ENCODE results near the gene RPL9. TPM values are rescaled to one million over a fixed set of nuclear protein-coding genes. Genes with fewer than 3 reads are reported as not detected.
"Not testable (repeated sequence)": the region's sequence is repeated elsewhere in the genome, so short reads cannot be mapped to it uniquely, and the experiment has no call there.

The RPL9 gene
- 1,000 to 10,000 TPM in 2 of 4 donors, 100 to 1,000 TPM in 2; 536 to 1,798 (median 1,302) TPM for polyA plus RNA-seq (ENCODE audit: insufficient read length in 4 of 4)

- DNase-seq (ENCODE audit: low read depth in 4 of 4, low spot score in 3 of 4) = peak; percentile 97 to 99 (median 98)
Observed at GRCh38 chr4:39458505-39459300, at the start of gene RPL9, which contains the start of gene LIAS. RPL9 (minus strand) TSS chr4:39458922; CDS start chr4:39458439, 483 bp downstream. LIAS (plus strand) TSS chr4:39459056; CDS start chr4:39459118, 62 bp downstream.

- no peak for DNase-seq (ENCODE audit: low read depth in 4 of 4, low spot score in 3 of 4)
Observed at GRCh38 chr4:39505581-39505980, 46.9 kb upstream of the RPL9 start.

- no peak for DNase-seq (ENCODE audit: low read depth in 4 of 4, low spot score in 3 of 4)
Observed at GRCh38 chr4:39504538-39504937, 45.8 kb upstream of the RPL9 start.

GRCh38 chr4:39502664-39503035 lies 43.9 kb upstream of the RPL9 start:
- not testable (repeated sequence) for DNase-seq (ENCODE audit: low read depth in 4 of 4, low spot score in 3 of 4)

- no peak for DNase-seq (ENCODE audit: low read depth in 4 of 4, low spot score in 3 of 4)
Observed at GRCh38 chr4:39502019-39502663, 43.4 kb upstream of the RPL9 start.

- DNase-seq (ENCODE audit: low read depth in 4 of 4, low spot score in 3 of 4) = no peak
Observed at GRCh38 chr4:39498727-39499020, 40.0 kb upstream of the RPL9 start.

GRCh38 chr4:39497909-39498726 lies 39.4 kb upstream of the RPL9 start:
- DNase-seq (ENCODE audit: low read depth in 4 of 4, low spot score in 3 of 4) = no peak

GRCh38 chr4:39495446-39496213 lies 36.9 kb upstream of the RPL9 start:
- DNase-seq (ENCODE audit: low read depth in 4 of 4, low spot score in 3 of 4) = no peak

- DNase-seq (ENCODE audit: low read depth in 4 of 4, low spot score in 3 of 4) = no peak
Observed at GRCh38 chr4:39494354-39494753, 35.6 kb upstream of the RPL9 start.

- no peak for DNase-seq (ENCODE audit: low read depth in 4 of 4, low spot score in 3 of 4)
Observed at GRCh38 chr4:39490322-39490721, 31.6 kb upstream of the RPL9 start.

GRCh38 chr4:39486221-39486804 lies 27.6 kb upstream of the RPL9 start:
- DNase-seq (ENCODE audit: low read depth in 4 of 4, low spot score in 3 of 4) = no peak

- DNase-seq (ENCODE audit: low read depth in 4 of 4, low spot score in 3 of 4) = no peak
Observed at GRCh38 chr4:39484582-39485272, 26.0 kb upstream of the RPL9 start.

- DNase-seq (ENCODE audit: low read depth in 4 of 4, low spot score in 3 of 4) = no peak
Observed at GRCh38 chr4:39480902-39481695, 22.4 kb upstream of the RPL9 start.

GRCh38 chr4:39480251-39480650 lies 21.5 kb upstream of the RPL9 start:
- DNase-seq (ENCODE audit: low read depth in 4 of 4, low spot score in 3 of 4) = no peak

GRCh38 chr4:39476187-39476895 lies 17.6 kb upstream of the RPL9 start:
- DNase-seq (ENCODE audit: low read depth in 4 of 4, low spot score in 3 of 4) = no peak

GRCh38 chr4:39472396-39472795 lies 13.7 kb upstream of the RPL9 start:
- no peak for DNase-seq (ENCODE audit: low read depth in 4 of 4, low spot score in 3 of 4)

- DNase-seq (ENCODE audit: low read depth in 4 of 4, low spot score in 3 of 4) = no peak
Observed at GRCh38 chr4:39470402-39470801, 11.7 kb upstream of the RPL9 start.

- DNase-seq (ENCODE audit: low read depth in 4 of 4, low spot score in 3 of 4) = peak; percentile 54 to 58 (median 56)
Observed at GRCh38 chr4:39469429-39470077, 10.8 kb upstream of the RPL9 start.

Data from left renal pelvis (tissue), 4 donors.